HG02884 (cell line): ENCODE data around the gene GBP2.
"Not testable (repeated sequence)": the region's sequence is repeated elsewhere in the genome, so short reads cannot be mapped to it uniquely, and the experiment has no call there.

ENCODE experiments used
- ATAC-seq: cut with Tn5 transposase; IDR thresholded peaks from one replicate; pipeline ENCODE4 v1.9.1; 2021; ENCODE audit warnings: mild to moderate bottlenecking, moderate library complexity; ENCODE audit not compliant: unreplicated experiment

The GBP2 gene

GRCh38 chr1:89125913-89126580 lies at the start of gene GBP2:
GBP2 (minus strand) TSS chr1:89126114; CDS start chr1:89121966, 4,148 bp downstream.
- peak; percentile 68 for ATAC-seq

- ATAC-seq, result no peak
These were observed 48.6 kb upstream of the GBP2 start for GRCh38 chr1:89174491-89174890.

- no peak for ATAC-seq
These were observed 46.7 kb upstream of the GBP2 start for GRCh38 chr1:89172468-89173143.

GRCh38 chr1:89171067-89171438 lies 45.1 kb upstream of the GBP2 start:
- ATAC-seq, result no peak

GRCh38 chr1:89170170-89171066 lies 44.5 kb upstream of the GBP2 start:
- ATAC-seq, result no peak

GRCh38 chr1:89169166-89169565 lies 43.3 kb upstream of the GBP2 start:
- no peak for ATAC-seq

GRCh38 chr1:89167590-89168230 lies 41.8 kb upstream of the GBP2 start:
- no peak for ATAC-seq

GRCh38 chr1:89166705-89167104 lies 40.8 kb upstream of the GBP2 start:
- ATAC-seq, result no peak

GRCh38 chr1:89165811-89166210 lies 39.9 kb upstream of the GBP2 start:
- ATAC-seq, result no peak

- no peak for ATAC-seq
These were observed 25.1 kb upstream of the GBP2 start for GRCh38 chr1:89151047-89151446.

GRCh38 chr1:89149976-89150375 lies 24.1 kb upstream of the GBP2 start:
- no peak for ATAC-seq

- ATAC-seq, result no peak
These were observed 23.3 kb upstream of the GBP2 start for GRCh38 chr1:89149229-89149628.

- ATAC-seq, result no peak
These were observed 22.1 kb upstream of the GBP2 start for GRCh38 chr1:89147678-89148658.

- ATAC-seq, result no peak
These were observed 20.8 kb upstream of the GBP2 start for GRCh38 chr1:89146721-89147120.

GRCh38 chr1:89143484-89143883 lies 17.6 kb upstream of the GBP2 start:
- ATAC-seq, result no peak

GRCh38 chr1:89142160-89142559 lies 16.2 kb upstream of the GBP2 start:
- ATAC-seq, result no peak

GRCh38 chr1:89133747-89134146 lies 7.8 kb upstream of the GBP2 start:
- no peak for ATAC-seq

- no peak for ATAC-seq
These were observed 4.8 kb upstream of the GBP2 start for GRCh38 chr1:89130716-89131115.

- ATAC-seq, result no peak
These were observed 4.0 kb upstream of the GBP2 start for GRCh38 chr1:89129911-89130310.

GRCh38 chr1:89128003-89128458 lies 2.1 kb upstream of the GBP2 start:
- ATAC-seq, result not testable (repeated sequence)
